KMS-11 (cell line): ENCODE results near the gene JAGN1.
"Not testable (repeated sequence)": the region's sequence is repeated elsewhere in the genome, so short reads cannot be mapped to it uniquely, and the experiment has no call there.

Source experiments
- H2AFZ ChIP-seq: fragments of 200-600 bp; sonication (generic); 2 replicates; pipeline ENCODE4 v1.6.1; 2016; ENCODE audit warnings: antibody characterized with exemption, mixed run types, low read depth
- H3K27ac ChIP-seq: fragments of 200-600 bp; sonication (generic); 2 replicates; pipeline ENCODE4 v1.6.1; 2016; ENCODE audit warnings: mild to moderate bottlenecking, mixed run types
- H3K27me3 ChIP-seq: fragments of 200-600 bp; sonication (generic); 2 replicates; pipeline ENCODE4 v1.6.1; 2017; ENCODE audit warnings: mild to moderate bottlenecking, low read depth, mixed run types, moderate library complexity; ENCODE audit not compliant: insufficient read depth
- H3K36me3 ChIP-seq: fragments of 200-600 bp; sonication (generic); 2 replicates; pipeline ENCODE4 v1.6.1; 2017; ENCODE audit warnings: mild to moderate bottlenecking, mixed run types; ENCODE audit not compliant: insufficient read depth
- H3K4me1 ChIP-seq: fragments of 200-600 bp; sonication (generic); 2 replicates; pipeline ENCODE4 v1.6.1; 2016; ENCODE audit warnings: mild to moderate bottlenecking, low read depth, mixed run types; ENCODE audit not compliant: poor library complexity, severe bottlenecking
- H3K4me2 ChIP-seq: fragments of 200-600 bp; sonication (generic); 2 replicates; pipeline ENCODE4 v1.7.0; 2016; ENCODE audit warnings: mild to moderate bottlenecking, mixed run types
- H3K4me3 ChIP-seq: fragments of 200-600 bp; sonication (generic); IDR thresholded peaks from 2 replicates; pipeline ENCODE4 v1.6.1; 2017; ENCODE audit warnings: low read depth, low read length, mixed read lengths; ENCODE audit not compliant: insufficient read depth
- H3K79me2 ChIP-seq: fragments of 200-600 bp; sonication (generic); 2 replicates; pipeline ENCODE4 v1.6.1; 2016; ENCODE audit warnings: low read depth, mixed run types; ENCODE audit not compliant: insufficient read depth
- H3K9ac ChIP-seq: fragments of 200-600 bp; sonication (generic); 2 replicates; pipeline ENCODE4 v1.6.1; 2016; ENCODE audit warnings: mild to moderate bottlenecking, mixed run types
- H4K20me1 ChIP-seq: fragments of 200-600 bp; sonication (generic); 2 replicates; pipeline ENCODE4 v1.6.1; 2016; ENCODE audit warnings: mild to moderate bottlenecking, mixed run types; ENCODE audit not compliant: insufficient read depth
- TF ChIP-seq, protein P1 (sequence below): fragments of 200-600 bp; sonication (generic); conservative IDR thresholded peaks from 2 replicates; pipeline ENCODE4 v1.6.1; 2017; ENCODE audit warnings: low read depth, mild to moderate bottlenecking, antibody characterized with exemption, low read length, moderate library complexity, mixed read lengths

Gene JAGN1

DNA sequence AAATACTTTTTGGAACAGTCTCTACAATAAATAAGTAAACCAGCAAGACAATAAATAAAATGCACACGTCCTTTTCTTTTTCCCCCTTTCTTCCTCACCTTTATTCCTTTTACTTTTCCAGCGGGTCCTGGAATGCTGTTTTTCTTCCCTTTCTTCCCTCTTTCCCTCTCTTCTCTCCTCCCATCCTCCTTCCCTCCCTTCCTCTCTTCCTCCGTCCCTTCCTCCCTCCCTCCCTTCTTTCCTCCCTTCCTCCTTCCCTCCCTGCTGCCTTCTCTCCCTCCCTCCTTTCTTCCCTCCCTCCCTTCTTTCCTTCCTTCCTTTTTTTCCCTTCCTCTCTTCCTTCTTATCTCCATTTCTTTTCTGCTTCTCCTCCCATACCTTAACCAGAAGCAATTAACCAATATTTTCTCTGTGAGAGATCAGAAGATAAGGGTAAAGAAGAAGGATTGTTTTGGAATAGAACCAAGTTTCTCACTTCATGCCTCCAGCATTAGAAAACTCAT, 8.9 kb downstream of the JAGN1 start:
- Histone ChIP-seq H3K4me1 (peaks cover 39% of the 10 kb centered on the region), H3K9ac (no peak overlapping the region), H3K79me2 (no peaks in the 10 kb centered on the region), H3K36me3 (no peaks in the 10 kb centered on the region), H2AFZ (no peak overlapping the region), H3K27ac (no peak overlapping the region), H3K4me3 (no peak overlapping the region), H4K20me1 (no peaks in the 10 kb centered on the region), H3K4me2 (no peak overlapping the region), H3K27me3 (no peaks in the 10 kb centered on the region)
- TF ChIP-seq, protein P1, sequence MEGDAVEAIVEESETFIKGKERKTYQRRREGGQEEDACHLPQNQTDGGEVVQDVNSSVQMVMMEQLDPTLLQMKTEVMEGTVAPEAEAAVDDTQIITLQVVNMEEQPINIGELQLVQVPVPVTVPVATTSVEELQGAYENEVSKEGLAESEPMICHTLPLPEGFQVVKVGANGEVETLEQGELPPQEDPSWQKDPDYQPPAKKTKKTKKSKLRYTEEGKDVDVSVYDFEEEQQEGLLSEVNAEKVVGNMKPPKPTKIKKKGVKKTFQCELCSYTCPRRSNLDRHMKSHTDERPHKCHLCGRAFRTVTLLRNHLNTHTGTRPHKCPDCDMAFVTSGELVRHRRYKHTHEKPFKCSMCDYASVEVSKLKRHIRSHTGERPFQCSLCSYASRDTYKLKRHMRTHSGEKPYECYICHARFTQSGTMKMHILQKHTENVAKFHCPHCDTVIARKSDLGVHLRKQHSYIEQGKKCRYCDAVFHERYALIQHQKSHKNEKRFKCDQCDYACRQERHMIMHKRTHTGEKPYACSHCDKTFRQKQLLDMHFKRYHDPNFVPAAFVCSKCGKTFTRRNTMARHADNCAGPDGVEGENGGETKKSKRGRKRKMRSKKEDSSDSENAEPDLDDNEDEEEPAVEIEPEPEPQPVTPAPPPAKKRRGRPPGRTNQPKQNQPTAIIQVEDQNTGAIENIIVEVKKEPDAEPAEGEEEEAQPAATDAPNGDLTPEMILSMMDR, result no peak

DNA sequence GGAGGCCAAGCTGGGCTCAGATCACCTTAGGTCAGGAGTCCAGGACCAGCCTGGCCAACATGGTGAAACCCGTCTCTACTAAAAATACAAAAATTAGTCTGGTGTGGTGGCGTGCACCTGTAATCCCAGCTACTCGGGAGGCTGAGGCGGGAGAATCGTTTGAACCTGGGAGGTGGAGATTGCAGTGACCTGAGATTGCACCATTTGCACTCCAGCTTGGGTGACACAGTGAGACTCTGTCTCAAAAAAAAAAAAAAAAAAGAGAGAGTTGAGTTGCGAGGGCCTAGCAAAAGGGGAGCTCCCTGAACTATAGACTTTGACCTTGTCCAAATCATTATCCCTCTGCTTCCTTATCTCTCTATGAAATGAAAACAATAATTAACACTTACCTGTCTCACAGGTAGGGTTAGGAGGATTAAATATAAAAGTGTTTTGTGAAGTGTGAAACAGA, 10.6 kb downstream of the JAGN1 start:
- H3K36me3 ChIP-seq, H3K9ac ChIP-seq, H3K4me3 ChIP-seq, H3K27me3 ChIP-seq, H2AFZ ChIP-seq, H4K20me1 ChIP-seq, H3K4me2 ChIP-seq, H3K79me2 ChIP-seq, H3K27ac ChIP-seq: not testable (repeated sequence)
- H3K4me1 ChIP-seq, result peaks cover 23% of the 10 kb centered on the region

DNA sequence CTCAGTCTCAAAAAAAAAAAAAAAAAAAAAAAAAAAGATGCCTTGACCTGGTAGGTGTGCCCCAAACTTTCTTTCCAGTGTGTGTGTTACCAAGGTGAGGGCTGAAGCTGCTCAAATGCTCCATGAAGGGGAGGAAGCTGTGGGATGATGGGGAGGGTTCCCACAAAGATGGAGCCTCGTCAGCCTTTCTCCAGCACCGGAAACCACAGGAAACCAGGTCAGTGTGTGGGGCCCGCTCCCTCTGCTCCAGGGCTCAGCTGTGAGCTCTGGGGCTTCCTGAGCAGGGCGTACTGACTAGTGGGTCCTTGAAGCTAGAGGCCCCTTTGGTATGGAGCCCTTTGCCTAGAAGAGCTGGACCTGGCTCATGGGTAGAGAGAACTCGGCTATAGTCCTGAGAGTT, 11.6 kb downstream of the JAGN1 start:
- Histone ChIP-seq H3K4me2 (no peak overlapping the region), H3K36me3 (no peaks in the 10 kb centered on the region), H3K79me2 (no peaks in the 10 kb centered on the region), H3K27ac (no peak overlapping the region), H2AFZ (no peak overlapping the region), H3K9ac (no peak overlapping the region), H3K4me3 (no peak overlapping the region), H3K4me1 (peaks cover 15% of the 10 kb centered on the region), H3K27me3 (no peaks in the 10 kb centered on the region), H4K20me1 (no peaks in the 10 kb centered on the region)
- TF ChIP-seq, protein P1, result no peak

DNA sequence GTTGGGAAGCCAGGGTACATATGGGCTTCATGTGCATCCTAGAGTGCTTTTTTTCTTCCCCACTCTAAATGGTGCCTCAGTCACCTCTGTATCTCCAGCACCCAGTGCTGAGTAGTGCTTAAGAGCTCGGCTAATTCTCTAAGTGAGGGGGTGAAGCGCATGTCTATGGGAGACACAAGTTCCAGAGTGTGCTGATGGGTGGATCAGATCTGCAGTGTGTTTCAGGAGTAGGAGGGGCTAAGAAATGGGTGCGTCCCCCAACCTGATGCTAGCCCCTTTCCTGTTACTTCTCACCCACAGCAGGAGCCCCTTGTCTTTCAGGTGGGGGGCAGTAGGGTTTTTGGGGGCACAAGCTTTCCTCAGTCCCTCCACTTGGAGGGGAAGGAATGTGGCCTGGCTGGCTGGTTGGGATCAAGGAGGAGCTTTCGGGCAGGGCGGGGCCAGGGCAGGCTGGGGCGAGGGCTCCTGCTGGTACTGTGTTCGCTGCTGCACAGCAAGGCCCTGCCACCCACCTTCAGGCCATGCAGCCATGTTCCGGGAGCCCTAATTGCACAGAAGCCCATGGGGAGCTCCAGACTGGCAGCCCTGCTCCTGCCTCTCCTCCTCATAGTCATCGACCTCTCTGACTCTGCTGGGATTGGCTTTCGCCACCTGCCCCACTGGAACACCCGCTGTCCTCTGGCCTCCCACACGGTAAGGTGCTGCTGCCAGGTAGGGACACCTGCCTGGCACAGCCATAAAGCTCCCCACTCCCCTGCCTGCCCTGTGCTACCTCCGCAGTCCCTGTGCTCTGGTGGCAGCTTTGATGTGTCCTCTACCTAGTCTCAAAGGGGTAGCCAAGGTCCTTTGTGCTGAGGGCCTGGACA, 12.2 kb downstream of the JAGN1 start, which contains the start of gene IL17RE:
TSS of gene IL17RE (plus strand) at position 477 of the 866 bp plus-strand sequence. CDS start at position 562, 85 bp downstream.
- H3K9ac ChIP-seq, result no peak within 1 kb of the TSS
- TF ChIP-seq, protein P1, result no peak
- no peaks in the 10 kb centered on the region for H3K36me3 ChIP-seq
- no peak within 1 kb of the TSS for H3K27ac ChIP-seq
- H3K79me2 ChIP-seq, result no peaks in the 10 kb centered on the region
- H2AFZ ChIP-seq, result no peak within 1 kb of the TSS
- H3K4me3 ChIP-seq, result no peak within 1 kb of the TSS
- no peaks in the 10 kb centered on the region for H3K27me3 ChIP-seq
- peaks cover 9% of the 10 kb centered on the region for H3K4me1 ChIP-seq
- H4K20me1 ChIP-seq, result no peaks in the 10 kb centered on the region
- H3K4me2 ChIP-seq, result no peak within 1 kb of the TSS

DNA sequence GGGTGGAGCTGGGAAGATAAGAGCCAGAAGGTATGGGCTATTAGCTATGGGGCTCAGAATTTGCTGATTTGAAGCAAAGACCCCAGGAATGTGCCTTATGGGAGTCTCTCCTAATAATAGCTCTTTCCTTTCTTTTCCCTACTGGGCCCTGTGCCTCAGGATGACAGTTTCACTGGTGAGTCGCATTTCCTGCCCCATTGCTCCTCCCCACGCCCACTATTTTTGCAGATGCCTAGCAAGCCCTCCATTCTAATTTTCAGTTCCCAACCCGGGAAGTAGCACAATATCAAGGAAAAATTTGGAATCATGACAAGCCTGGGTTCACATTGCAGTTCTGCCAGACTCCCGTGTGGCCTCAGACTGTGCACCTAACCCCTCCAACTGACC, 12.8 kb downstream of the JAGN1 start:
- H4K20me1 ChIP-seq, result no peaks in the 10 kb centered on the region
- TF ChIP-seq, protein P1, result no peak
- no peak overlapping the region for H3K27ac ChIP-seq
- no peak overlapping the region for H3K4me3 ChIP-seq
- peaks cover 3% of the 10 kb centered on the region for H3K4me1 ChIP-seq
- H3K79me2 ChIP-seq, result no peaks in the 10 kb centered on the region
- no peak overlapping the region for H3K9ac ChIP-seq
- H3K27me3 ChIP-seq, result no peaks in the 10 kb centered on the region
- H3K36me3 ChIP-seq, result no peaks in the 10 kb centered on the region
- H3K4me2 ChIP-seq, result no peak overlapping the region
- H2AFZ ChIP-seq, result no peak overlapping the region
